ENCODE data around the gene POPDC2.

- TF ChIP-seq CTCF (IDR thresholded peaks at IDR 0.05; ENCODE audit: low read length) (peak; percentile 61), EZH2 (IDR thresholded peaks at IDR 0.05; ENCODE audit: borderline replicate concordance, low read length) (no peak)
These were observed 29.8 kb upstream of the POPDC2 start for GRCh38 chr3:119690043-119690656.

Measured in OCI-LY1 (cell line).